NCI-H146 treated with DMSO at 0.1 percent for 48 hours (cell line): ENCODE results near the gene RAB3GAP2.
"Not testable (repeated sequence)": the region's sequence is repeated elsewhere in the genome, so short reads cannot be mapped to it uniquely, and the experiment has no call there.

Experiments used
- DNase-seq: peaks from one replicate; lab custom pipeline; 2025; ENCODE audit not compliant: unreplicated experiment; lab: John Stamatoyannopoulos, UW

Gene RAB3GAP2

GRCh38 chr1:220203816-220204215, 68.4 kb downstream of the RAB3GAP2 start:
- no peak for DNase-seq

GRCh38 chr1:220198186-220199005, 73.9 kb downstream of the RAB3GAP2 start:
- no peak for DNase-seq

GRCh38 chr1:220195701-220196100, 76.6 kb downstream of the RAB3GAP2 start:
- no peak for DNase-seq

- DNase-seq: peak; percentile 20
Measured at GRCh38 chr1:220189750-220190347, 82.4 kb downstream of the RAB3GAP2 start.

GRCh38 chr1:220188538-220188937, 83.7 kb downstream of the RAB3GAP2 start:
- DNase-seq: no peak

GRCh38 chr1:220186752-220187151, 85.5 kb downstream of the RAB3GAP2 start:
- no peak for DNase-seq

GRCh38 chr1:220184506-220184905, 87.7 kb downstream of the RAB3GAP2 start:
- DNase-seq: no peak

GRCh38 chr1:220182656-220183055, 89.6 kb downstream of the RAB3GAP2 start:
- DNase-seq: no peak

GRCh38 chr1:220182111-220182510, 90.1 kb downstream of the RAB3GAP2 start:
- no peak for DNase-seq

GRCh38 chr1:220176540-220176939, 95.7 kb downstream of the RAB3GAP2 start:
- no peak for DNase-seq

GRCh38 chr1:220170836-220171526, 101.3 kb downstream of the RAB3GAP2 start:
- DNase-seq: no peak

GRCh38 chr1:220169887-220170286, 102.4 kb downstream of the RAB3GAP2 start:
- DNase-seq: not testable (repeated sequence)

- DNase-seq: no peak
Measured at GRCh38 chr1:220166853-220167252, 105.4 kb downstream of the RAB3GAP2 start.

- no peak for DNase-seq
Measured at GRCh38 chr1:220164517-220164916, 107.7 kb downstream of the RAB3GAP2 start.

GRCh38 chr1:220164116-220164515, 108.1 kb downstream of the RAB3GAP2 start:
- no peak for DNase-seq

GRCh38 chr1:220160027-220160426, 112.2 kb downstream of the RAB3GAP2 start:
- no peak for DNase-seq

GRCh38 chr1:220159041-220159440, 113.2 kb downstream of the RAB3GAP2 start:
- no peak for DNase-seq

- DNase-seq: not testable (repeated sequence)
Measured at GRCh38 chr1:220158530-220158929, 113.7 kb downstream of the RAB3GAP2 start.

- no peak for DNase-seq
Measured at GRCh38 chr1:220157738-220158137, 114.5 kb downstream of the RAB3GAP2 start.

GRCh38 chr1:220156620-220157146, 115.6 kb downstream of the RAB3GAP2 start:
- no peak for DNase-seq

GRCh38 chr1:220153147-220153546, 119.1 kb downstream of the RAB3GAP2 start:
- DNase-seq: no peak

- DNase-seq: no peak
Measured at GRCh38 chr1:220151454-220151853, 120.8 kb downstream of the RAB3GAP2 start.
